Thyroid gland (tissue), 4 donors: ENCODE data around the gene CDH20. TPM values are rescaled to one million over a fixed set of nuclear protein-coding genes. Genes with fewer than 3 reads are reported as not detected.

ENCODE experiments used
- DNase-seq, 2 donors: peaks; one replicate each; pipeline ENCODE4 v3.0.0-alpha.2; 2019
- H3K27ac ChIP-seq, 3 donors: fragments of 200-600 bp; sonication (generic); 1 replicate in 2 of 3; 2 replicates in 1 of 3; pipeline ENCODE4 v1.5.1; 2016 to 2019; ENCODE audit warnings: mild to moderate bottlenecking in 1 of 3, moderate library complexity in 1 of 3
- H3K27me3 ChIP-seq: fragments of 200-600 bp; sonication (generic); one replicate; pipeline ENCODE4 v1.5.1; 2019
- H3K36me3 ChIP-seq, 2 donors: fragments of 200-600 bp; sonication (generic); one replicate each; pipeline ENCODE4 v1.5.1; 2016 to 2019
- H3K4me1 ChIP-seq, 2 donors: fragments of 200-600 bp; sonication (generic); one replicate each; pipeline ENCODE4 v1.5.1; 2017 to 2019
- H3K4me3 ChIP-seq, 3 donors: fragments of 200-600 bp; sonication (generic); replicated peaks in 1 of 3; 1 replicate in 2 of 3; 2 replicates in 1 of 3; pipeline ENCODE4 v1.5.1; 2016; ENCODE audit warnings: mild to moderate bottlenecking in 1 of 3
- H3K9me3 ChIP-seq: fragments of 200-600 bp; sonication (generic); one replicate; pipeline ENCODE4 v1.5.1; 2017
- POLR2A ChIP-seq, 2 donors: fragments of 450-650 bp; IDR thresholded peaks; one replicate each; pipeline ENCODE4 v1.6.1; 2017; ENCODE audit warnings: antibody characterized with exemption in 2 of 2, mild to moderate bottlenecking in 2 of 2, moderate library complexity in 1 of 2
- WGBS, 2 donors: methylation state at CpG; one replicate each; pipeline ENCODE4 v1.1.5; 2017; 5-methylcytosine and 5-hydroxymethylcytosine counted together
- intact Hi-C: fragments of 100-400 bp; cut with DNase I; formaldehyde crosslinking; loops from one replicate; pipeline ENCODE4 v1.15.1; 2023
- total RNA-seq, 4 donors: library from RNA; depleted of rRNA; stranded (reverse); fragments of >200 nt; gene quantifications; one replicate each; pipeline ENCODE4 v1.2.3, GENCODE V29; 2016
- TF ChIP-seq, protein P1 (sequence below), 6 experiments: fragments of 200-600 bp in 3 of 6; fragments of 450-650 bp in 3 of 6; sonication (generic) in 3 of 6; IDR thresholded peaks; one replicate each; pipeline ENCODE4 v1.5.1; 2016 to 2019; ENCODE audit warnings: antibody characterized with exemption in 6 of 6, mild to moderate bottlenecking in 2 of 6, inconsistent platforms in 1 of 6, moderate library complexity in 1 of 6

CDH20 gene
- total RNA-seq, 4 donors from 2014 or later: 0.39 to 1.2 (median 0.65) TPM

DNA sequence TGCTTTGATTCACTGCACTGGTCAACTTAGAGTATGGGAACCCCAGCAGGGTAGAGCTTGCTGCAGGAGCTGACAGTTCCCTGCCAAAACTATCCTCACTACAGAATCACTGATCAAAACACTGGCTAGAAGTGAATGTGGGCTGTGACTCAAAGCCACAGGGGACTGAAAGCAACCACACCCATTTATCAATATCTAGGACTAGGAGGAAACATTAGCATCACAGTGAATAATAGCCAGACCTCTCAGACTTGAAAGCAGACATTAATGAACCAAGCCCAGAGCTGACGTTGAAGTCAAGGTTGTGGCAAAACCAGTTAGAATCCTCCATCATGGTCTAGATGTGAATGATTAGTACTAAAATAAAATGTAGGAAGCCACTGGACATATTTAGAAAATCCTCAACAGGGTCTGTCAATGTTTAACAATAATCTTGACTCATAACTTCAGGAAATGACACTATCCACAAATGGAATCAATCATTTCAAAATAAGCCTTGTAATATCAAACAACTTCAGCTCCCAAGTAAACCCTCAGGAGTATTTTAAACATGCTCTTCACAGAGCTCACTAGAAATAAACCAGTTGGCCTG lies 131.4 kb downstream of the CDH20 start:
- intact Hi-C loops: no loop called here
- WGBS, 2 donors: 78 to 82% methylated on average over 1 of the region's 1 CpG

DNA sequence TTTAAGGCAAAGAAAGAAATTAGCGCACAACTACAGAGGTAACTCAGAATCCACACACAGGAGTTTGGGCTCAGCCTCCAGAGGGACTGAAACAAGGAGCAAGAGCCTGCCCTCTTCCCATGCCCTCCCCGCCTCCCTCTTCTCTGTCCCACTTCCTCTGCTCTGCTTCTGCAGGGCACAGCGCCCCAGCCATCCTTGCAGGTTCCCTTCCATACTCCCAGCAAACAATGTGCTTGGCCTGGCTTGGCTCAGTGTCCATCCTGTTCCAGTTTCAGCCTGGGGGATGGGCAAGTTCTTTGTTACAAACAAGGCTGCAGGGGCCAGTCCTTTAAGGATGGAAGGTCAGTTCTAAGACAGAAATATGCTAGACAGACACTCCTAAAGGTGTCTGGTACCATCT lies 133.5 kb downstream of the CDH20 start:
- DNase-seq: no peak
- H3K27me3 ChIP-seq: no peaks in the 10 kb centered on the region
- 78 to 91% methylated on average over 3 of the region's 3 CpGs for WGBS, 2 donors
- H3K27ac ChIP-seq: no peak overlapping the region
- H3K36me3 ChIP-seq: no peaks in the 10 kb centered on the region
- H3K4me1 ChIP-seq: no peaks in the 10 kb centered on the region
- H3K9me3 ChIP-seq: no peaks in the 10 kb centered on the region
- intact Hi-C loops: no loop called here
- no peak overlapping the region for H3K4me3 ChIP-seq
- TF ChIP-seq, protein P1, sequence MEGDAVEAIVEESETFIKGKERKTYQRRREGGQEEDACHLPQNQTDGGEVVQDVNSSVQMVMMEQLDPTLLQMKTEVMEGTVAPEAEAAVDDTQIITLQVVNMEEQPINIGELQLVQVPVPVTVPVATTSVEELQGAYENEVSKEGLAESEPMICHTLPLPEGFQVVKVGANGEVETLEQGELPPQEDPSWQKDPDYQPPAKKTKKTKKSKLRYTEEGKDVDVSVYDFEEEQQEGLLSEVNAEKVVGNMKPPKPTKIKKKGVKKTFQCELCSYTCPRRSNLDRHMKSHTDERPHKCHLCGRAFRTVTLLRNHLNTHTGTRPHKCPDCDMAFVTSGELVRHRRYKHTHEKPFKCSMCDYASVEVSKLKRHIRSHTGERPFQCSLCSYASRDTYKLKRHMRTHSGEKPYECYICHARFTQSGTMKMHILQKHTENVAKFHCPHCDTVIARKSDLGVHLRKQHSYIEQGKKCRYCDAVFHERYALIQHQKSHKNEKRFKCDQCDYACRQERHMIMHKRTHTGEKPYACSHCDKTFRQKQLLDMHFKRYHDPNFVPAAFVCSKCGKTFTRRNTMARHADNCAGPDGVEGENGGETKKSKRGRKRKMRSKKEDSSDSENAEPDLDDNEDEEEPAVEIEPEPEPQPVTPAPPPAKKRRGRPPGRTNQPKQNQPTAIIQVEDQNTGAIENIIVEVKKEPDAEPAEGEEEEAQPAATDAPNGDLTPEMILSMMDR (IDR thresholded peaks at IDR 0.05): no peak
- no peak for TF ChIP-seq POLR2A (IDR thresholded peaks at IDR 0.05)

More for the DNA sequence above, 131.4 kb downstream of the CDH20 start:
- H3K4me3 ChIP-seq: no peak overlapping the region
- no peak for DNase-seq
- H3K4me1 ChIP-seq: no peaks in the 10 kb centered on the region
- no peaks in the 10 kb centered on the region for H3K27me3 ChIP-seq
- no peak for TF ChIP-seq POLR2A (IDR thresholded peaks at IDR 0.05)
- TF ChIP-seq, protein P1 (IDR thresholded peaks at IDR 0.05): no peak
- no peak overlapping the region for H3K27ac ChIP-seq
- no peaks in the 10 kb centered on the region for H3K9me3 ChIP-seq
- no peaks in the 10 kb centered on the region for H3K36me3 ChIP-seq

DNA sequence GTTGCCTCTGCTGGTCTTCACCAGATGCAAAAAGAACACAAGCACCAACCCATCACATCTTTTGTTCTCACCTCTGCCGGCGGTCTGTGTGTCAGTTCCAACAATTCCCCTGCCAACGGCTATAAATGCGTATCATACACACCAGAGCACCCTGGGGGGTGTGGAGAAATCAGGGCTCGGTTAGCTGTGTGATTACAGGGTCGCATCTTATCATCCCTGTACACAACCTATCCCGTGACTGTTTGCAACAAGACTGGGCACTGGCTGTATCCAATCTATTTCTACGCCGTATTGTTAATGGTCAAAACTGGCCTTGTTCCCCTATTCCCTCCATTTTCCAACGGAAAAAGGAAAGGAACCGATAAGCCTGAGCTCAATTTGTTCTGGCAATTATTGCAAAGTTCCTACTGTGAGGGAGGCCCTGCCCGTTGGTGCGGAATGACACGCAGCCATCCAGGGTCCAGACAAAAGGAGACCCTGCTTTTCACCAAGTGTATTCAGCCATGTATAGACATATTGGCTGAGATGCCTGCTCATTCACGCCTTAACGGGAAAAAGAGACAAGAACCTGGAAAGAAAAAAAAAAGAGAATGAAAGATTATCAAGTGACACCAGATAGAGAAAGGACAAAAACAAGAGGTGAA lies 136.9 kb downstream of the CDH20 start:
- Histone ChIP-seq H3K4me1 (no peaks in the 10 kb centered on the region), H3K27ac (no peak overlapping the region), H3K36me3 (no peaks in the 10 kb centered on the region), H3K4me3 (no peak overlapping the region), H3K9me3 (no peaks in the 10 kb centered on the region), H3K27me3 (no peaks in the 10 kb centered on the region)
- 89 to 90% methylated on average over 16 of the region's 16 CpGs for WGBS, 2 donors
- no peak for TF ChIP-seq POLR2A (IDR thresholded peaks at IDR 0.05)
- TF ChIP-seq, protein P1 (IDR thresholded peaks at IDR 0.05): no peak
- intact Hi-C loops: no loop called here
- no peak for DNase-seq

DNA sequence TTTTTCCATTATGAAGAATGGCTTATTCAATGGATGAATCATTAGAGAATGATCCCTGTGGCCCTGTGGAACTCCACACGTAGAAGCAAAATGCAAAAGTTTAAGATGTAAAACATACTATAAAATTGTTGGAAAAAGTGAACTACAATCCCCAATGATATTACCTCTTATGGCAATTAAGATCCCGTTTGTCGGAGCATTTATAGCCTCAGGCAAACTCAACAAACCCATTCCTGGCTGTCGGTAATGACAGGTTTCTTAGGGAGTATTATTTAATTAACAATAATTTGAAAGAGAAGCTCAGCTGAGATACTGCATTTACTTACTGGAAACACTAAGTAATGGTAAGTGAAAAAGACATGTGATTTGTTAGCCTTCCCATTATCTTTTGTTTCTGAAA lies 138.3 kb downstream of the CDH20 start:
- Histone ChIP-seq H3K27ac (no peak overlapping the region), H3K36me3 (no peaks in the 10 kb centered on the region), H3K4me3 (no peak overlapping the region), H3K4me1 (no peaks in the 10 kb centered on the region), H3K27me3 (no peaks in the 10 kb centered on the region), H3K9me3 (no peaks in the 10 kb centered on the region)
- no peak for DNase-seq
- intact Hi-C loops: no loop called here
- TF ChIP-seq, protein P1 (IDR thresholded peaks at IDR 0.05): no peak
- WGBS, 2 donors: 87% methylated on average over 4 of the region's 4 CpGs

DNA sequence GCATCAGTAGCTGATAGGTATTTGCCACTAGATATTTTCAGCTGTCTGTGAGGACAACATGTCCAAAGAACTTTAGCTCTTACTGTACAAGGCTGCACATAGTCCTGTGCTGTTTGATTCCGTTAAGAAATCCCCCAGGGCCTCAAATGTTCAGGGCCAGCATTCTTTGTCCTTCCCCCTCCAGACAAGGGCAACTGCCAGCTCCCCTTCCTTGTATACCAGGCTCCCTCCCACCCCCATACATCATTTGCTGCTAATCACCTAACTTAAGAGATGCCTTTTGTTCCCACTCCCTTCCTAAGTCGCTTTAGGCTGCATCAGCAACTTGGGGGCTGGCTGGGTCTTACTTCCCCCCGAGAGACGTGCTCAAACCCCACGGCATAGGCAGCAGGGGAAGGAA lies 138.7 kb downstream of the CDH20 start:
- no peaks in the 10 kb centered on the region for H3K9me3 ChIP-seq
- H3K27ac ChIP-seq: no peak overlapping the region
- no peaks in the 10 kb centered on the region for H3K4me1 ChIP-seq
- TF ChIP-seq, protein P1 (IDR thresholded peaks at IDR 0.05): no peak
- no peak for TF ChIP-seq POLR2A (IDR thresholded peaks at IDR 0.05)
- H3K27me3 ChIP-seq: no peaks in the 10 kb centered on the region
- H3K4me3 ChIP-seq: no peak overlapping the region
- no peak for DNase-seq
- H3K36me3 ChIP-seq: no peaks in the 10 kb centered on the region
- 52 to 57% methylated on average over 5 of the region's 5 CpGs for WGBS, 2 donors
- intact Hi-C loops: no loop called here
